ENCODE measurements around the gene LAP3.

DNA sequence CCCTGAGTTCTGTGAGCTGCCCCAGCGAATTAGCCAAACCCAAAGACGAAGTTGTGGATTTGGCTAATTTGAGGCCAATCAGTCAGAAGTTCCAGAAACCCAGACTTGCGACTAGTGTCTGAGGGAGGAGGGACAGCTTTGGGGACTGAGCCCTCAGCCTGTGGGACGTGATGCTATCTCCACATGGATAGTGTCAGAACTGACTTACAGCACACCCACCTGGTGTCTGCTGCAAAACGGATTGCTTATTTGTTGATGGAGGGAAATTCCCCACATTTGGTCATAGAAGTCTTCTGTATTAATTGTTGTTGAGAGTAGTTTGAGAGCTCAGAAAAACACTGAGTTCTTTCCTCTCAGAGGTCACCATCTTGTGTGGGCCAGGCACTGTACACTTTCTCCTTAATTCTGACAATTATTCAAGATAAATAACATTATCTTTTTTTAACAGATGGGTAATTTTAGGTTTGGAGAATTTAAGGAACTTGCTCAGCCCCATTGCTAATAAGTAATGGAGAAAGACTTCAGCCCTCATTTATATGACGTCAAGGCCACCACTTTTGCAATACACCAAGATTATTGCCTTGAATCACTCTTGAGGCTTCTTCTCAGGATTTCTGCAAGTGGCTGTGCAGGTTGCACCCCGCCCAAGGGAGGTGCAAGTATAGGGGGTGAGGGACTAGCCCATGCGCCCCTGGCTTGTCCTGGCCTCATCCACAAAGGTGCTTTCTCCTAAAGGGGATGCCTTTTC lies 45.3 kb upstream of the LAP3 start:
- TF ChIP-seq, protein P1, sequence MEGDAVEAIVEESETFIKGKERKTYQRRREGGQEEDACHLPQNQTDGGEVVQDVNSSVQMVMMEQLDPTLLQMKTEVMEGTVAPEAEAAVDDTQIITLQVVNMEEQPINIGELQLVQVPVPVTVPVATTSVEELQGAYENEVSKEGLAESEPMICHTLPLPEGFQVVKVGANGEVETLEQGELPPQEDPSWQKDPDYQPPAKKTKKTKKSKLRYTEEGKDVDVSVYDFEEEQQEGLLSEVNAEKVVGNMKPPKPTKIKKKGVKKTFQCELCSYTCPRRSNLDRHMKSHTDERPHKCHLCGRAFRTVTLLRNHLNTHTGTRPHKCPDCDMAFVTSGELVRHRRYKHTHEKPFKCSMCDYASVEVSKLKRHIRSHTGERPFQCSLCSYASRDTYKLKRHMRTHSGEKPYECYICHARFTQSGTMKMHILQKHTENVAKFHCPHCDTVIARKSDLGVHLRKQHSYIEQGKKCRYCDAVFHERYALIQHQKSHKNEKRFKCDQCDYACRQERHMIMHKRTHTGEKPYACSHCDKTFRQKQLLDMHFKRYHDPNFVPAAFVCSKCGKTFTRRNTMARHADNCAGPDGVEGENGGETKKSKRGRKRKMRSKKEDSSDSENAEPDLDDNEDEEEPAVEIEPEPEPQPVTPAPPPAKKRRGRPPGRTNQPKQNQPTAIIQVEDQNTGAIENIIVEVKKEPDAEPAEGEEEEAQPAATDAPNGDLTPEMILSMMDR (IDR thresholded peaks at IDR 0.05): no peak
- no peak for TF ChIP-seq POLR2A (IDR thresholded peaks at IDR 0.05)
